B cell (primary cell): ENCODE data around the gene PHACTR1. TPM values are rescaled to one million over a fixed set of nuclear protein-coding genes. Genes with fewer than 3 reads are reported as not detected.

Source experiments
- ATAC-seq: fragments of 200-7000 bp; cut with Tn5 transposase; one replicate; pipeline ENCODE4 v1.10.0; 2021; ENCODE audit warnings: low read depth, mild to moderate bottlenecking, moderate number of reproducible peaks, moderate library complexity
- CTCF ChIA-PET: fragments of 350-600 bp; sonication (Branson Sonifier 250); formaldehyde crosslinking; loops from one replicate; lab custom pipeline; 2021; ENCODE audit warnings: antibody characterized with exemption, inconsistent platforms; lab: Charles Lee
- POLR2A ChIA-PET: fragments of 350-600 bp; sonication (Branson Sonifier 250); formaldehyde crosslinking; loops from one replicate; lab custom pipeline; 2021; ENCODE audit warnings: antibody characterized with exemption; lab: Charles Lee
- DNase-seq: peaks from one replicate; pipeline ENCODE4 v3.0.0; 2013
- H2AFZ ChIP-seq: 2 replicates; pipeline ENCODE4 v1.6.1; 2012; ENCODE audit warnings: mild to moderate bottlenecking, low read depth, low read length; ENCODE audit not compliant: insufficient read depth, poor library complexity, severe bottlenecking
- H3K27ac ChIP-seq, 2 donors: 1 replicate in 1 of 2; 2 replicates in 1 of 2; pipeline ENCODE4 v1.5.1; 2012 to 2013; ENCODE audit warnings: low read length in 2 of 2, mild to moderate bottlenecking in 2 of 2, moderate library complexity in 1 of 2
- H3K27me3 ChIP-seq, 4 experiments: fragments of 200-600 bp in 1 of 4; sonication (generic) in 1 of 4; replicated peaks in 1 of 4; 1 replicate in 2 of 4; 2 replicates in 2 of 4; pipeline versions ENCODE4 v1.6.1 to v1.7.0; 2013 to 2016; ENCODE audit warnings: low read length in 3 of 4, mild to moderate bottlenecking in 2 of 4, mixed read lengths in 1 of 4, moderate library complexity in 1 of 4; ENCODE audit not compliant: insufficient read depth in 4 of 4, control insufficient read depth in 3 of 4; ENCODE audit errors: control extremely low read depth in 1 of 4
- H3K36me3 ChIP-seq, 2 experiments: replicated peaks in 1 of 2; 1 replicate in 1 of 2; 2 replicates in 1 of 2; pipeline versions ENCODE4 v1.6.1 to v1.7.1; 2013; ENCODE audit warnings: low read length in 1 of 2; ENCODE audit not compliant: insufficient read depth in 2 of 2, control insufficient read depth in 1 of 2; ENCODE audit errors: control extremely low read depth in 1 of 2, extremely low read depth in 1 of 2
- H3K4me1 ChIP-seq, 2 donors: fragments of 200-600 bp in 1 of 2; sonication (generic) in 1 of 2; 1 replicate in 1 of 2; 2 replicates in 1 of 2; pipeline versions ENCODE4 v1.5.1 to v1.6.1; 2013 to 2017; ENCODE audit warnings: low read length in 2 of 2; ENCODE audit not compliant: control insufficient read depth in 2 of 2, insufficient read depth in 2 of 2
- H3K4me2 ChIP-seq: replicated peaks from 2 replicates; pipeline ENCODE3; 2012; ENCODE audit warnings: mild to moderate bottlenecking, low read depth, low read length; ENCODE audit not compliant: poor library complexity, severe bottlenecking
- H3K4me3 ChIP-seq, 5 experiments: fragments of 200-600 bp in 1 of 5; sonication (generic) in 1 of 5; 1 replicate in 3 of 5; 2 replicates in 2 of 5; pipeline versions ENCODE4 v1.5.1 to v1.7.0; 2011 to 2016; ENCODE audit warnings: low read length in 4 of 5, mild to moderate bottlenecking in 4 of 5, low read depth in 2 of 5, control low read depth in 1 of 5, moderate library complexity in 1 of 5; ENCODE audit not compliant: insufficient read depth in 1 of 5; ENCODE audit errors: control extremely low read depth in 1 of 5, extremely low read depth in 1 of 5
- H3K79me2 ChIP-seq: fragments of 200-600 bp; sonication (generic); one replicate; pipeline ENCODE4 v1.6.0; 2016; ENCODE audit warnings: low read length; ENCODE audit not compliant: control insufficient read depth, insufficient read depth
- H3K9ac ChIP-seq: fragments of 200-600 bp; sonication (generic); 2 replicates; pipeline ENCODE4 v1.6.1; 2017; ENCODE audit warnings: mild to moderate bottlenecking, low read length, moderate library complexity
- H3K9me3 ChIP-seq, 3 donors: one replicate each; pipeline versions ENCODE4 v1.6.1 to v1.7.1; 2013; ENCODE audit warnings: low read length in 2 of 3; ENCODE audit not compliant: control insufficient read depth in 2 of 3, insufficient read depth in 1 of 3; ENCODE audit errors: control extremely low read depth in 1 of 3
- H4K20me1 ChIP-seq: 2 replicates; pipeline ENCODE4 v1.6.0; 2012; ENCODE audit warnings: mild to moderate bottlenecking, low read length; ENCODE audit not compliant: insufficient read depth, control insufficient read depth, poor library complexity, severe bottlenecking
- H3K27ac Mint-ChIP-seq: one replicate; pipeline ENCODE4 v1.8.0; 2021; ENCODE audit warnings: mixed read lengths
- H3K27me3 Mint-ChIP-seq: one replicate; pipeline ENCODE4 v1.8.0; 2021; ENCODE audit warnings: mixed read lengths
- H3K4me1 Mint-ChIP-seq: one replicate; pipeline ENCODE4 v1.8.0; 2021; ENCODE audit warnings: mixed read lengths
- H3K4me3 Mint-ChIP-seq: one replicate; pipeline ENCODE4 v1.8.0; 2021; ENCODE audit warnings: mixed read lengths
- H3K9me3 Mint-ChIP-seq: one replicate; pipeline ENCODE4 v1.8.0; 2022; ENCODE audit warnings: mixed read lengths; ENCODE audit not compliant: insufficient read depth
- CTCF ChIP-seq: fragments of 200-600 bp; IDR thresholded peaks from one replicate; pipeline ENCODE4 v1.8.0; 2022; ENCODE audit warnings: antibody characterized with exemption, mild to moderate bottlenecking
- EZH2 ChIP-seq: IDR thresholded peaks from 2 replicates; pipeline ENCODE4 v1.6.1; 2012; ENCODE audit warnings: borderline replicate concordance, low read depth, mild to moderate bottlenecking, moderate library complexity, low read length; ENCODE audit not compliant: insufficient read depth, poor library complexity, severe bottlenecking
- WGBS: methylation state at CpG from one replicate; pipeline ENCODE4 v1.1.5; 2013; ENCODE audit warnings: missing lambda C conversion rate; ENCODE audit not compliant: insufficient coverage; 5-methylcytosine and 5-hydroxymethylcytosine counted together
- intact Hi-C: fragments of 100-400 bp; cut with micrococcal nuclease; formaldehyde crosslinking; loops from one replicate; pipeline ENCODE4 v1.10.0; 2022
- polyA plus RNA-seq: library from polyadenylated mRNA; depleted of rRNA; stranded (reverse); fragments of >200 nt; gene quantifications from 2 replicates; pipeline ENCODE4 v1.2.3, GENCODE V29; 2012
- total RNA-seq, 2 donors: library from RNA; stranded (reverse); fragments of 120-200 nt in 1 of 2; gene quantifications; 1 replicate in 1 of 2; 2 replicates in 1 of 2; pipeline versions ENCODE4 v1.2.3 to v1.2.4, GENCODE V29; 2013 to 2022

PHACTR1 gene
- total and polyA plus RNA-seq, 2 donors (not counting 1 experiment from before 2014, with no cell fraction given): 30.2 to 129 TPM

GRCh38 chr6:13268913-13269518 is 552.4 kb downstream of the PHACTR1 start:
- H3K27me3 ChIP-seq: no peaks in the 10 kb centered on the region
- 71% methylated on average over 4 of the region's 8 CpGs for WGBS
- H3K79me2 ChIP-seq: peaks cover 97% of the 10 kb centered on the region
- DNase-seq (no peak), ATAC-seq (no peak)
- H3K9me3 ChIP-seq: peaks cover 0 to 3% (median 0%) of the 10 kb centered on the region in 3 donors
- H3K4me1 ChIP-seq: peaks cover 47 to 61% of the 10 kb centered on the region in 2 donors
- no peak overlapping the region for H2AFZ ChIP-seq
- no peak overlapping the region for H3K4me2 ChIP-seq
- Mint-ChIP-seq H3K27me3 (no peaks in the 10 kb centered on the region), H3K27ac (no peak overlapping the region), H3K4me3 (no peak overlapping the region), H3K9me3 (no peaks in the 10 kb centered on the region), H3K4me1 (peaks cover 70% of the 10 kb centered on the region)
- no peaks in the 10 kb centered on the region for H4K20me1 ChIP-seq
- CTCF ChIA-PET: interaction anchor here (1.1 to 2.3 kb wide), 5 partner anchors 9 to 74 kb away, joined by 3 to 12 read pairs (median 5); no protein-coding TSS in a partner anchor
- no peaks in the 10 kb centered on the region for H3K36me3 ChIP-seq
- no peak overlapping the region for H3K4me3 ChIP-seq
- H3K27ac ChIP-seq: no peak overlapping the region
- H3K9ac ChIP-seq: no peak overlapping the region
- TF ChIP-seq EZH2 (no peak), CTCF (no peak)
- intact Hi-C loops: no loop called here
- POLR2A ChIA-PET: interaction anchor here (0.6 to 1.7 kb wide), 3 partner anchors 9 to 58 kb away, joined by 3 read pairs; no protein-coding TSS in a partner anchor
